NCI-H2029 treated with DMSO at 0.1 percent for 48 hours (cell line): Measurements from ENCODE around the gene BTG2.
A peak's percentile ranks its signal among the peaks of the same experiment; 100 is the strongest.

Source experiments
- DNase-seq: peaks from one replicate; lab custom pipeline; 2025; lab: John Stamatoyannopoulos, UW

Gene BTG2

DNA sequence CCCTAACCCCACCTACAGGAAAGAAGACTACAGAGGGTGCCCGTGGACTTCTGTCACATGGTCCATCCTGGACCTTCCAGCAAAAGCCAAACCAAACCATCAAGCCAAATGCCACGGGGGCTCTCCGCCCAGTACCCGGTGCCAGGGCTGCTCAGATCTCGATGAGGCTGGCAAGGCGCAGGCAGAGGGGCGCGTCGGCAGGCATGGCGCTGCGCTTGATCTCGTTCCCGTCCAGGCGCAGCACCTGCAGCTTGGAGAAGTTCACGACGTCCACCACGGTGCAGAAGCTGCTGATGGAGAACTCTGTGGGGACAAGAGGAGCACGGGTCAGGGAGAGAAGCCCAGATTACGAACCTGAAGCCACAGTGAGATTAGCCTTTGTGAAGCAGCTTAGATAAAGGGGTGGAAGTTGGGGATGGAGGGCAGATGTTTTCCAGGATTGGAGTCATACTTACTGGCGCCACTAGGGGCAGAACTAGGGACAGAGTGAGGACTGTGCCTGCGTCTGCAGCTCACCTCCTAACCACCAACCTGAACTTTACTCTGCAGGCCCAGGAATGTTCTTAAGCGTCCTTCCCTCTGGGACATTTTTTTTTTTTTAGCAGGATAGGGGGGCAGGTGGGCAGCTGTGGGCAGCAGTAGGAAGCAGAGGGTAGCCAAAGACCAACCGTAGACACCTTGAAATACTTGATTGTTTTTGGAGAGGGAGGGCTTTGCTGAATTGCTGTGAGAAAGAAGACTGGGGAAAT is 37.0 kb downstream of the BTG2 start:
- DNase-seq, result no peak

DNA sequence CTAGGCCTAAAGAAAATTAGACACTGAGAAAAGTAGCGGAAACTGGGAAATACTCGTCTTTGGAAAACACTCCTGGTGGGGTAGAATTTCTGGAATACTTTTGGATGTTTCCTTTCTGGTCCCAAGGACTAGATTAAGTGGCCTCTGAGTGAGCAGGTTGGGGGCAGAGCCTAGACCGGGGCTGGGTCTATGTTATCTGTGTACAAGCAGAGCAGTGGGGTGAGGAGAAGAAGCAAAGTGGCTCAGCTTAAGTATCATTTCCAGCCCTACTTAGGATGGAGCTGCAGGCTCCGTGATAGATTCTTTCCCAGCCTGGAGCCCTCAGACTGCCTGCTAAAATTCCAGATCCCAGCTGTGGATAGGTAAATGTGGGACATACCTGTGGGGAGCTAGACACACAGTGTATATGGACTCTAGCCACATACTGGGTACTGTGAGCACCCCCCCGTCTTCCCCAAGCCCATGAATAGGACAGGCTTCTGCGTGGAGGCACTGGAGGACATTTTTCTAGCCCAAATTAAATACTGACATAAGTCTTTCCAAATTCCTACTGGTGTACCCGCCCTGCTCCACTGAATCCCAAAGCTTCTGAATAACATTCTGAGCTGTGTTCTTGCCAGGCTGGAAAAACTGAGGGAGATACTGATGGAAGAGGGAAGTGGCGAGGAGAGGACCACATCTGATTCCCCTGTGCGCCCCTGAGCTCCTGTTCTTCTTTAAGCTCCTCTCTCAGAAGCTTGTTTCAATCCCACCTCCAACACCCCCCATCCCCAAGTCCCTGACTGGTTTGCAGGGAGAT is 38.8 kb downstream of the BTG2 start:
- DNase-seq, result no peak

GRCh38 chr1:203346060-203346768 is 40.9 kb downstream of the BTG2 start:
- DNase-seq, result peak; percentile 39

GRCh38 chr1:203346769-203347102 is 41.4 kb downstream of the BTG2 start:
- DNase-seq, result no peak

GRCh38 chr1:203349166-203349565 is 43.8 kb downstream of the BTG2 start:
- DNase-seq, result no peak

DNA sequence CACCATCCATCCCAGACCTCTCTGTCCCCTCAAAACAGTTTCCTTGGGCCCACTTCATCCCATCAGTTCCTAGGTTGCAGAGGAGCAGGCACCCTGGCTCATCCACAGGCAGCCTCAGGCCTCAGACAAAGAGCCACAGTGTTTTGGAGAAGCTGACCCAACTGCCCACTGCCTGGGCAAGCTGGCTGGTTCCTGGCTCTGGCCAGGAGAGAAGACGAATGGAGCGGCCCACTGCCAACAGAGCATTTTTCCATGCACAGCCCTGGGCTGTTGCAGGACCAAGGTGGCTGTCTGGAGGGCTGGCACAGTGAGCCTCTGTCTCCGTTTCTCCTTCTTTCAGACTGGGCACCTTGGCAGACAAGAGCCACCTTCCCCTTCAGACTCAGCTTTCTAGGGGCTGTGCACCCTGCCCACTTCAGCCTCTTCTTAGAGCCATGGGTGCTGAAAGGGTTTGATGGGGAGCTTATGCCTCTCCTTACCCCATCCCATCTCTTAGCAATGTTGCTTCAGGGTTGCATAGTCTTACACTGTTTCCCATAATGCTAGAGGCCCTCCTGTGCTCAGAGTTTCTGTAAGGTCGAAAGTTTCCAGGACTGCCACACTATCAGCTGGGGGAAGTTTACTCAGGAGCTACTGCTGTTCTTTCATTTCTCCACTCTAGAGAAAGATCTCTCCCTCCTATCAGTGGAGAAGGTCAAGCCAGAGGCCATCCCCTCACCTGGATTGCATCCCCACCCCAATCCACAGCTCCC is 44.6 kb downstream of the BTG2 start:
- DNase-seq, result no peak

- DNase-seq, result peak; percentile 18
These were observed 45.8 kb downstream of the BTG2 start, which contains the start of gene FMOD for GRCh38 chr1:203351037-203351625. Gene FMOD (minus strand): TSS chr1:203351122. CDS start chr1:203348270, 2,852 bp downstream.

DNA sequence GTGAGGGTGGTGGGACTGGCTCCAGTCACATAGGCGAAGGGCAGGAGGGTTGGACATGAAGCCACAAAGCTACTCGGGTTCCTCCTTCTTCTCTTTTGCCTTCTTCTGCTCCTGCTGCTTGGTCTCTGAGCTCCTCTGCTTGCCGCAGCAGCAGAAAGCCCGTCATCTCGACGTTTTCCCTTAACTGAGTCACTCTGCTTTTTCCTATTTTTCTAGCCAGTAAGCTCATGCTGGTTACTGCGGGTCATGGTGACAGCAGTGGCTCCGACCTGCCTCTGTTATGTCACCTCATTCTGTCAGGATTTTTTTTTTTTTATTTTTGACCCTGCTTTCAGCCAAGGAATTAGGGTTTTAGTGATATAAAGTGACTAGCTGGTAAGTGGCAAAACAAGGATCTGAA is 48.2 kb downstream of the BTG2 start:
- no peak for DNase-seq

- DNase-seq, result no peak
These were observed 48.9 kb downstream of the BTG2 start for GRCh38 chr1:203354246-203354645.

DNA sequence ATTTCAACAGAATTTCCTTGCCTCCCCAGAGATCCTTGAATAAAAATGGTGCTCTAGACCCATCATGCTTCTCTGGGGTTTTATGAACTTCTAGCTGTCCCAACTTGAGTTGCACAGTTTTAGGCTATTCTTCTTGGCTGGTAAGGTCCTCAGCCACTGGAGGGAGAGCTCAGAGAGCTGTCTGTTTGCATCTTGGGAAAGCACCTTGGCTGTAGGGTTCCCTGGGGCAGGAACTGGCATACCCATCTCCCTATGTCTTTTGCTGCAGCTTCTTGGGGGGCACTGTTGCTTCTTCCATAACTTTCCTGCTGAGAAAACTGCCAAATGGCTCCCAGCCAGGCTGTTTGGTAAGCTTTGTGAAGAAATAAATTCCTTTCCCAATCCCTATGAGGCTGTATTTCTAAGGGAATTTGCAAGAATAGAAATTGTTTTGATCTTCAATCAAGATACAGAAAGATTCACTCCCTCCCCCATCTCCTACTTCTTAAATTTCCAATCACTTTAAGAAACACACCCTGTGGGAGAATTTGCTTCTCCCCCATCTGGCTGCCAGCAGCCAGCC is 53.8 kb downstream of the BTG2 start:
- no peak for DNase-seq
